ENCODE measurements around the gene G6PD.
"Not testable (repeated sequence)": the region's sequence is repeated elsewhere in the genome, so short reads cannot be mapped to it uniquely, and the experiment has no call there.

The G6PD gene

DNA sequence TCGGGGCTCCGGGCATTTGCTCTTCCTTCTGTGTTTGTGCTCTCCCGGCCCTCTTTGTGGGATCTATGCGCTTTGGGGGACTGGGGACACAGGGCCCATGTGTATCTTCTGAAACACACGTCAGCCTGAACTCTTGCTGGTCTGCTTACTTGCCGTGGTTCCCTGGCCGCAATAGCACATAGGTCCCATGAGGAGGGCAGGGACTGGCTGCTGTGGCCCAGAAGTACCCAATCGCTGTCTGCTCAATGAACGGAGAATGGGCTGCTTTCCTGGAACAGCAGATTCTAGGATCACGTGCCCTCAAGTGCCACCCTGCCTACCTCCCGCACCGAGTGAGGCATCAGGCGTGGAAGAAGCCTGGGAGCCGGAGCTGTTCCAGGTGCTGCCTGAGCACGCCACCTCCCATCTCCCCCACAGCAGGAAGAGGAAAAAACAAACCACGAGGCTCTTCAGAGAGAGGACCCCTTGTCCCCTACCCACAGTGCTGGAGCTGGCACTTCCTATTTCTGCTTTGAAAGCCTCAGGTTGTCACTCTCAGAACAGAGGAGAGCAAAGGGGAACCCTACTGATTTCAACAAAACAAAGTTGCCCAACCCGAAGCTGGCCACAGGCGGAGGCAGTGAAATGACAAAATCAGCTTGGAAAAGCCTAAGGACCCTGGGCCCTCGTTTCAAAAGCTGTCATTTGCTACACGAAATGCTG, 3.8 kb downstream of the G6PD start:
- no peak for DNase-seq (ENCODE audit: low read depth)

DNA sequence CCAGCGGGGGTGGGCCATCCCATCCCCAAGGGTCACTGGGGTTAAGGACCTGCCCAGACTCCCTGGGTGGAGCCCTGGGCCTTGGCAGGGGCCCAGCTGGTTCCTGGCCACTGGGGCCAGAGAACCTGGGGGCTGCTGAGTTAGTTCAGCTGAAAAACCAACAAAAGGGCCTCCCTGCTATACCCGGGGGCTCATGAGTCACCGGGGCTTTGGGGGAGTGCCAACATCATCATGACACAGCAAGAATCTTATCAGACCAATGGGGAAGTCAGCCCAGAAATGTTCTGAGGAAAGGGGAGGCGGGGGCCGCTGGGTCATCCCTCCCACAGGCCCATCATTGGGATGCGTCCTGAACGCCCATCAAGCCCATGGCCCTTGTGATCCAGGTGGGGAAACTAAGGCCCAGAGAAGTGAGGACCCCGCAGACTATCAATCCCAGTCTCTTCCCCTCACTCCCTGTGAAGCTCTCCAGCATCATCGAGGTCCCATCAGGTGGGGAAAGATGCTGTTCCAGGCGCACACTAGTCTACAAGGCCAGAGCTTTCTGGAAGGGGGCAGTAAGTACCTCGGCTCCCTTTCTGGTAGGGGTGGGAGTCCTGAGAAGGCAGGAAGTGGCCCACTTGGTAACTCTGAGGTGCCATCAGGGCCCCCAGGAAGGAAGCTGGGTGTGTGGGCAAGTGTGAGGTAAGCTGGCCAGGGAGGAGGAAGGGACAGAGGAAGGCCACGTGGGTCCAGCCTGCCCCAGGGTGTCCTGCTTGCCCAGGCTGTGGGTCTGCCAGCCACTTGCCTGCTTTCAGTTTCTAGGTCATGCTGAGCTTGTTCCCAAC, 4.5 kb downstream of the G6PD start:
- no peak for DNase-seq (ENCODE audit: low read depth)

DNA sequence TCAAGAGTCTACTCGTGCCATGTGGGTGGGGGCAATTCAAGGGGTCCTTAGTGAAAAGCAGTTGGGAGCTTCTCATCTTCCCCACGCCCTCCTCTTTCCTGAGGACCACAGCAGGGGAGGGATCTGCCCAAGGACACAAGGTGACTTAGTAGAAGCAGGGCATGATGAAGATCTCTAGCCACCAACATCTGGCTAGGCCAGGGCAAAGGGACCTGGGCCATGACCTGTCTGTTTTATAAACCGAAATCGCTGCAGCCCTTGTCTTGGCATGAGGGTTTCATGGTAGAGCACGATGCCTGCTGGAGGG, 5.1 kb downstream of the G6PD start:
- DNase-seq (ENCODE audit: low read depth), result no peak

DNA sequence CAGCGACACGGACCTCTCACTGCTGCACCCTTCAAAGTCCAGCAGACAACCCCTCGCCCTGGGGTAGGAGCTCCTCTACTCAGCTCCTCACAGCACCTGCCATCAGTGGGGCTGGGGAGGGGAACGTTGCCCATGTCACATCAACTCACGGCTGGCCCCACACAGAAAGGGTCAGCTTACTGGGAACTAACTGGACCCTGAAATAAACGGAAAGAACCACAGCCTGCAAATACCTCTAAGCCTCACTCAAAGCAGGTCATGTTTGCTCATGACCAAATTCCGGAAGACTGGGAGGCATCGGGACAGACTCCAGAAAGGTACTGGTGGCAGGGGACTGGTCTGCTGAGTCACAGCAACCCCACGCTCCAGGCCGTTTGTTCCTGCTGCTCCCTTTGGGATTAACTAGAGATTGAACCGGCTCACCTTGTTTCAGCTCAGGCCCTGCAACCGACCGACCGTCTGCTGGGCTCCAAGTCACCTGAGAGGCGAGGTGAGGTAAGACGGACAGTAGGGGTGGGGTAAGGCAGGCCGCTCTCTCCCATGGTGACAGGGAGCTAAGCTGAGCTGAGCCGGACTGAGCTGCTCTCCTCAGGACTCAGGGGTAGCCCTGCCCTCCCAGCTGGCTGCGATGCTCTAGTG, 5.6 kb downstream of the G6PD start:
- DNase-seq (ENCODE audit: low read depth), result no peak

DNA sequence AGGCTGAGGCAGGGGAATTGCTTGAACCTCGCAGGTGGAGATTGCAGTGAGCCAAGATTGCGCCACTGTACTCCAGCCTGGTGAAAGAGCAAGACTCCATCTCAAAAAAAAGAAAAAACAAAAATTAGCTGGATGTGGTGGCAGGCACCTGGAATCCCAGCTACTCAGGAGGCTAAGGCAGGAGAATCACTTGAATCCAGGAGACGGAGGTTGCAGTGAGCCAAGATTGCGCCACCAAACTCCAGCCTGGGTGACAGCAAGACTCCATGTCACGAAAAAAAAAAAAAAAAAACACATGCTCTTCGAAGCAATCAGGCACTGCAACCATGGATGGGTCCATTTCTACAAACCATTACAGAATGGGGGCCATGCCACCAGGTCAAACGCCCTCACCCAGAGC, 6.3 kb downstream of the G6PD start:
- DNase-seq (ENCODE audit: low read depth), result not testable (repeated sequence)

DNA sequence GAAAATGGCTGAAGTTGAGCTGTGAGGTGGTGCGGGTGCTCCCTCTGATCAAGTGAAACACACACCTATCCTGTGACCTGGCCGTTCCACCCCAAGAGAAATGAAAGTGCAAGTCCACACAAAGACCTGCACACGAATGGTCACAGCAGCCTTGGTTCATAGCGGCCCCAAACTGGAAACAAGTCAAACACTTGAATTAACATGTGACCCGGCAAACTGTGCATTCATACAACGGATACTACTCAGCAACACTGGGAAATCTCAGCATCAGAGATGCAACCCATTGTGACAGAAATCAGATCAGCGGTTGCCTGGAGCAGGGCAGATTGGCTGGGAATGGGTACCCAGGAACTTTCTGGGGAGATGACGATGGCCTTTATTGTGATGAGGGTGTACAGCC, 7.6 kb downstream of the G6PD start:
- no peak for DNase-seq (ENCODE audit: low read depth)

DNA sequence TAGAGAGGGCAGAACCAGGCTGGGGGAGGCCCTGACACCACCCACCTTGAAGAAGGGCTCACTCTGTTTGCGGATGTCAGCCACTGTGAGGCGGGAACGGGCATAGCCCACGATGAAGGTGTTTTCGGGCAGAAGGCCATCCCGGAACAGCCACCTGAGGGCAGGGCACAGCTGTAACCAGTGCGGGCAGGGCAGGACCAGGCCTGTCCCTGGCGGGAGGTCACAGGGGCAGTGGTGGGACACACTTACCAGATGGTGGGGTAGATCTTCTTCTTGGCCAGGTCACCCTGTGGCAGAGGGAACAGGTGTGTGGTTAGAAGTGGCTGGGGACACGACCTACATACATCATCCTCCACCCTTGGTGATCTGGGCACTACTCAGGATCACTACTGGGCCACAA, 10.8 kb downstream of the G6PD start:
- DNase-seq (ENCODE audit: low read depth), result no peak

DNA sequence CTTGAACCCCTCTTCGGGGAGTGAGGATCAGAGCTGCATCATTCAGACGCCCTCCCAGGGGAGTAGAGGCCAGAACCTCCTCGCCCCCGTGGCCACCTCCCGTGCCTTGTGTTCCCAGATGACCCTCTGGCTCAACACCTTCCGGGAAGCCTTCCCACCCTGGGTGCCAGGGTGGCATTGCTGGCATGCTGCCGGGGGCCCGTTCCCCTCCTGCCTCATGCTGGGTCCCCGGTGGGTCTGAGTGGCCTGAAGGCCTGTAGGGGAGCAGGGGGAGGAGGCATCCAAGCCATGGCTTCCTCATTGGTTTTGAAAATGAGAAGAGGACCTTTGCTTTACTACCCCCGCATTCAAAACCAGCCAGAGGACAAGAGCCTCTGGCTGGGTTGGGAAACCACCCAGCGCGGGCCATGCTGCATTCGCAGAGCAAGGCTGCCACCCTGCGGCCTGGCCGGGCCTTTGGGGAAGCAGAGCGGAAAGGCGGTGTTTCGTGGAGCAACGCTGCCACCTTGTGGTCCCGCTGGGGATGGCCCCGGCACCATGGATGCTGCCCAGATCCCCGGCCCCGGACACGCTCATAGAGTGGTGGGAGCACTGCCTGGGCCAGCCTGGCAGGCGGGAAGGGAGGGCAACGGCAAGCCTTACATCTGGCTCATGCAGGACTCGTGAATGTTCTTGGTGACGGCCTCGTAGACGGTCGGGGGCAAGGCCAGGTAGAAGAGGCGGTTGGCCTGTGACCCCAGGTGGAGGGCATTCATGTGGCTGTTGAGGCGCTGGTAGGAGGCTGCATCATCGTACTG, 11.9 kb downstream of the G6PD start:
- DNase-seq (ENCODE audit: low read depth), result no peak

DNA sequence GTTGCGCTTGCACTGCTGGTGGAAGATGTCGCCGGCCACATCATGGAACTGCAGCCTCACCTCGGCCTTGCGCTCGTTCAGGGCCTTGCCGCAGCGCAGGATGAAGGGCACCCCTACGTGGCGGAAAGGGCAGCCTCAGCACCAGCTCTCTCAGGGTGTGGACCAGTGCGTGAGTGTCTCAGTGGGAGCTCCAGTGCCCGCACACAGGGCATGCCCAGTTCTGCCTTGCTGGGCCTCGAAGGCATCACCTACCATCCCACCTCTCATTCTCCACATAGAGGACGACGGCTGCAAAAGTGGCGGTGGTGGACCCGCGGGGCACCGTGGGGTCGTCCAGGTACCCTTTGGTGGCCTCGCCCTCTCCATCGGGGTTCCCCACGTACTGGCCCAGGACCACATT, 14.0 kb downstream of the G6PD start:
- no peak for DNase-seq (ENCODE audit: low read depth)

DNA sequence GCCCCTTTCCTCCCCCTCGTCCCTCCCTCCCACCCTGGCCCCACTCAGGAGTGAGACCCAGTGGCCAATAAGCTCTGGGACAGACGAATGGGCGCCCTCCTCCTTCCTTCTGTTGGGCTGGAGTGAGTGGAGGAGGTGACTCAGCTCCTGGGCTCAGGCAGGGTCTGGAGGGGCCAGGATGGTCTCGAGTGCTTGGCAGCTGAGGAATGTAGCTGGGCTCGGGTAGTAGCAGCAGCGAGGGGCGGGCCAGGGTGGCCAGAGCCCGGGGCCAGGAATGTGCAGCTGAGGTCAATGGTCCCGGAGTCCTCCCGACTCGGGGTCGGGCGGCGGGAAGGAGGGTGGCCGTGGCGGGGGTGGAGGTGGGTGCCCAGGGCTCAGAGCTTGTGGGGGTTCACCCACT, 15.0 kb downstream of the G6PD start:
- no peak for DNase-seq (ENCODE audit: low read depth)

DNA sequence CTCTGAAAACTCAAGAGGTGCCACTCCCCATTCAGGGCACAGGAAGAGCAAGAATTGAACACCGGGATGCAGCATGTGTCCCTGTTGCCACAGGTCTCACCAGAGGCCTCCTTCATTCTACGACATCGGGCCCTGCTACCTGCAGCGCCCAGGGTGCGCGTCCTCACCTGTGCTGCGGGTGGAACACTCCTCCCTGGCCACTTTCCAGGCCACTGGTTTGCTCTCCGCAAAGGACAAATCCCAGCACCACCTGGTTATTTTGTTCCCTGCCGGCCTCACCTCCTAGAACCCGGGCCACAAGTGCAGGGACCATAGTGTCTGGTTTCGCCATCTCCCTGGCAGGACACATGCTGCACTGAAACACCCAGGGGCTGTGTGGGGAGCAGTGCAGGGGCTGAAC, 16.4 kb downstream of the G6PD start:
- DNase-seq (ENCODE audit: low read depth), result no peak

DNA sequence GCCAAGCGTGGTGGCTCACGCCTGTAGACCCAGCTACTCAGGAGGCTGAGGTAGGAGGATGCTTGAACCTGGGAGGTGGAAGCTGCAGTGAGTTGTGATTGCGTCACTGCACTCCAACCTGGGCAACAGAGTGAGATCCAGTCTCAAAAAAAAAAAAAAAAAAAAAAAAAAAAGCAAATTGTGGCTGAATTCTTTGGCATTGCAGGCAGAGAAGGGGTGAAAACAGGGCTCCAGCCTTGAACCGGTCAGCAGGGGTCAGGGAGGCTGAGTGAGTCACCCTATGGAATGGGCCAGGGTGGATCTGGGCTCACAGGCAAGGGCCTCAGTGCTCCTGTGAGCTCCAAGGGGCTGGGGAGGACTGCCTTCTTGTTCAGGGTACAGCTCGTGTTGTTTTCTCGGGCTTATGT, 17.4 kb downstream of the G6PD start:
- no peak for DNase-seq (ENCODE audit: low read depth)

DNA sequence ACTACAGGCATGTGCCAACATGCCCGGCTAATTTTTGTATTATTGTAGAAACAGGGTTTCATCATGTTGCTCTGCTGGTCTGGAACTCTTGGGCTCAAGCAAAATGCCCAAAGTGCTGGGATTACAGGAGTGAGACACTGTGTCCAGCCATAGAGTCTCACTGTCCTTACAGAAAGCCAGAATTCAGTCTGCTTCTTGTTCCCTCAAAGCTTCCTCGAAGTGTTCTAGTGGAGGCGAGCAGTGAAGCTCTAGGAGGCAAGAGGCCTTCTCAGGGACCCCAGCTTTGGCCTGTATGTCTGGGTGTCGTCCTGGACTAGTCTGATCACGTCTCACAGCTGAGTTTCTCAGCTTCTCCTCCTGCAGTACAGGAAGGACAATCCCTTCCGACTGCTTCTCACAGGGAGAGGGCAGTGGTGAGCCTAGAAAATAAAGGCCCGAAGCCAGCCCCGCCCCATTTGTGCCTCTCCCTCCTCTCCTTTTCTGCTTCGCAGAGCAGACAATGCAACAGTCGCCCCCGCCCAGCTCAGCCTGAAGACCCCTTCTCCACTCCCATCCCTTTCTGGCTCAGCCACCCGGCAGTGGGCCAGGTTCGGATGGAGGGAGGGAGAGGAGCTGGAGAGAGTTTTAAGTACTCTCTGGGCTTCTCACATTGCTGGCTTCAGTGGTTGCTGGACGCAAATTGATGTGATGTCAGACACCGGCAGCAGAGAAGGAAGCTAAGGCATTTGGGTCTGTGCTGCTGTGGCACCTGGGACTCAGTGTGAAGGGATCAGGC, 19.6 kb downstream of the G6PD start:
- DNase-seq (ENCODE audit: low read depth), result no peak

DNA sequence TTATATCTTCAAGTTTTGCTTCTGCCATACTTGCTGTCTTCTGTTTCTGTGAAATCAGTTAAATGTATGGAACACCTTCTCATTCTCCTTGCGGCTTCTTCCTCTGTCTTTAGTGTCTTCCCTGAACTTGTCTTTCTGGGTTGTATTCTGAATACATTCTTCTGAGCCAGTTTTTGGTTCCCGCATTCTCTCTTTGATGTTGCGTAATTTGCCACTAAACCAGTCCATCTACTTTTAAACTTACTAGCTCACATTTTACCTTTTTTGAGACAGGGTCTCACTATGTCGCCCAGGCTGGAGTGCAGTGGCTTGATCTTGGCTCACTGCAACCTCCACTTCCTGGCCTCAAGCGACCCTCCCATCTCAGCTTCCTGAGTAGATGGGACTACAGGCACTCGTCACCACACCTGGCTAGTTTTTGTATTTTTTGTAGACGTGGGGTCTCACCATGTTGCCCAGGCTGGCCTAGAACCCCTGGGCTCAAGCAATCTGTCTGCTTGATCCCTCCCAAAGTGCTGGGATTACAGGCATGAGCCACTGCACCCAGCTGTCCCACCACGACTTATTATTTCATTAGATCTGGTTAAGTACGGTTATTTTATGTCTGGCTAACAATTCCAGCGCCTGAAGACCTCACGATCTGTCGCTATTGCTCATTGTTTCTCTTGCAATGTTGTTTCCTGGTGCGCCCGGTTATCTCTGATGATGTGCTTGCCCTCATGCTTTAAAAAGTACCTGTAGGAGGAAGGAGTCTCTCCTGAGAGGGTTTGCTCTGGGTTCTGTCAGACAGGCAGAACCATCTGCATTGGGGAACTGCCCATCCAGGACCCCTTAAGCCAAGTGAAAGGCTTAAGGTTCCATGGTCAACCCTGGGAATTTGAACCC, 20.8 kb downstream of the G6PD start:
- DNase-seq (ENCODE audit: low read depth), result no peak

DNA sequence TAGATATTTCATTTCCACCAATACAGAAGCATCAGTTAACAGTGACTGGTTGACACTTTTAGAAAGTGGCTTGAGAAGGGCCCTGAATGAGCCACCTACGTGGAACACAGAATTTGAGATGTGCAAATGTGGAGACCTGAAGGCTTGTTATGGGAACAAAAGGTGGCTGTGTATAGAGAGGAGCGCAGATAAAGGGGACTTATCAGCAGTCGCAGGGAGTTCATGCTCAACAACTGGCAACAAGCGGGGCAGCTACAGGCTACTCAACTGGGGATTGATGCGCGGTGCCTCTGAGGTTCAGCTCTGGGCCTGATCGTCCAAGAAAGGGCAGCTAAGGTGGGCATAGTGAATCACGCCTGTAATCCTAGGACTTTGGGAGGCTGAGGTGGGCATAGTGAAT, 27.3 kb downstream of the G6PD start:
- no peak for DNase-seq (ENCODE audit: low read depth)

DNA sequence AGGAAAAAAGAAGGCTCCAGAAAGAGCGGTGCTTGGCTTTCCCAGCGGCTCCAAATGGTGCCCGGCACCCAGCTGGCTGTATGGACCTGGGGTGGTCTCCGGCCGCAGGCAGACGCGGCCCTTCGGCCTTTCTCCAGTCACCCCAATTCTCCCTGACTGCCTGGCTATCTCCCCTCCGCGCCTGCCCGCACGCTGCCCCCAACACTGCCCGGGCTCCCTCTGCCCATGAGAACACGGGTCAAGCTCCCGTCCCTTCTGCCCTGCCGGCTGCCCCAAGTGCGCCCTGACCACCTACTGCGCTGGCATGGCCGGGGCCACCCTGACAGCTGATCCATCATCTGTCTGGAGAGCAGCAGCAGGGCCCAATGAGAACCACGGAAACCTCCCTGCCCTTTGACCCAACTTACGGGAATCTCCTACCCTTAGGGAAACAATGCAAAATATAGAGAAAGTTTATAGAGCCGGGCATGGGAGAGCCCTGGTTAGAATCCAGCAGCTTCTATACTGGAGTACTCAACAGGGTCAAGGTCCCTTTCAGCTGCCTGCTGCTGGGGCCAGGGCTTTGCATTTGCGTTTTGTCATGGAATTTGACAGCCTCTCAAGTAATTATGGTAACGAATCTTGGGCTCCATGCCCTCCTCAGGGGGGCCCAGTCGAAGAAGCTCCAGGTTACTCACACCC, 29.4 kb downstream of the G6PD start:
- no peak for DNase-seq (ENCODE audit: low read depth)

DNA sequence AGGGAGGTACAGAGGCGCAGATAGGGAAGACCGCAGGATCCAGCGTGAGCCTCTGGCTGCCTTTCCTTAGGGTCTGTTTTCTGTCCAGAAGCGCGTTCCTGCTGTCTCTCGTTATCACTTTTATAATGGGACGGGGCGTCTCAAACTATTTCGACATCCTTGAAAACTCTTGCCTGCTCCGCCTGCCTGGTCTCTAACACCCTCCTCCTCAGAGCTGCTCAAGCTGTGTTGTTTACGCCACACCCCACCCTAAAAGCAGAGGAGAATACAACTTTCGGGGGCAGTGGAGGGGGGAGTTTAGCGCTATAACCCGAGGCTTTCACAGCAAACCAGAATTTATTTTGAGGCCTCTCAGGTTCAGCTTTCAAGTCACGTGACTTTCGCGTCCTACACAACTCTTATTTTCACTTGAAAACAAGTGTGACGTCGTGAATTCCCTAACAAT, 30.0 kb downstream of the G6PD start:
- no peak for DNase-seq (ENCODE audit: low read depth)

DNA sequence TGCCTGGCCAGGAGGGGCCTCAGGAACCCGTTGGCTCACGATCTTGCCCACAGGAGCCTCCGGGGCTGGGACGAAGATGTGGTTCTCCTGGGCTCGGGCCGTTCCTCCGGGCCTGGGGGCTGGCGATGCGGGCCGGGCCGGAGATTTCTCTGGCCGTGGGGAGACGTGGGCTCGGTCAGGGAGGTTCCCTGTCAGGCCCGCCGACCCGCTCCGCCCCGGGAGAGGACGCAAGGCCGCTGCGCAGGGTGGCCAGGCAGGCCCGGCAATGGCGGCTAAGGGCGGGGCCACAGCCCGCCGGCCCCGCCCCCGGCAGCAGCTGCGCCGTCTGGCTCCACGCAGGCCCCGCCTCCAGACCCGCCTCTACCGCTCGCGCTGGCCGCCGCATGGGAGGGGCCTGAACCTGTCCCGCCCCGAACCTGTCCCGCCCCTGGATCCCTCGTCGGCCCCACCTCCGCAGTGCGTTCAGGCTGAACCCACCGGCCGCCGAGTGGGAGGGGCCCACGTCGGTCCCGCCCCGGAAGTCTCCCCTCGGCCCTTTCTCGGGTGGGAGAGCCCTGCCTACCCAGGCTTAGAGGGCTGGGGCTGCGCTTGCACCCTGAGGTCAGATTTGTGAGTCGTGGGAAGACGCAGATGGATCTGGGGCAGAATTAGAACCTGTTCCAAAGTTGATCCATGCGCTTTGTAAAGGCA, 30.5 kb downstream of the G6PD start, which contains the start of gene FAM3A:
Gene FAM3A, minus strand, starts transcription at position 267 of the 690 bp plus-strand sequence. CDS start 460 bp downstream, outside the sequence.
- DNase-seq (ENCODE audit: low read depth), result no peak

All from HS-5 (cell line).